ENCODE results near the gene MALRD1.

The MALRD1 gene

DNA sequence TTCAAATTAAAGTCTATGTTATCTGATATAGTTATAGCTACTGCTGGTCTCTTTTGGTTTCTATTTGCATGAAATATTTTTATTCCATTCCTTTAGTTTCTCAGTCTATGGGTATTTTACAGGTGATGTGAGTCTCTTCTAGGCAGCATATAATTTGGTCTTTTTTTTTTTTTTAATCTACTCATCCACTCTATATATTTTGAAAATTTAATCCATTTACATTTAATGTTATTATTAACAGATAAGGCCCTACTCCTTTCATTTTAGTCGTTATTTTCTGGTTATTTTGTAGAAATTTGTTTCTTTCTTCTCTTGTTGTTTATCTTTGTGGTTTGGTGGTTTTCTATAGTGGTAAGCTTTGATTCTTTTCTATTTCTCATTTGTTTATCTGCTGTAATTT is 58.8 kb downstream of the MALRD1 start:
- no peak for DNase-seq (ENCODE audit: low read depth in 4 of 4, low spot score in 1 of 4)

DNA sequence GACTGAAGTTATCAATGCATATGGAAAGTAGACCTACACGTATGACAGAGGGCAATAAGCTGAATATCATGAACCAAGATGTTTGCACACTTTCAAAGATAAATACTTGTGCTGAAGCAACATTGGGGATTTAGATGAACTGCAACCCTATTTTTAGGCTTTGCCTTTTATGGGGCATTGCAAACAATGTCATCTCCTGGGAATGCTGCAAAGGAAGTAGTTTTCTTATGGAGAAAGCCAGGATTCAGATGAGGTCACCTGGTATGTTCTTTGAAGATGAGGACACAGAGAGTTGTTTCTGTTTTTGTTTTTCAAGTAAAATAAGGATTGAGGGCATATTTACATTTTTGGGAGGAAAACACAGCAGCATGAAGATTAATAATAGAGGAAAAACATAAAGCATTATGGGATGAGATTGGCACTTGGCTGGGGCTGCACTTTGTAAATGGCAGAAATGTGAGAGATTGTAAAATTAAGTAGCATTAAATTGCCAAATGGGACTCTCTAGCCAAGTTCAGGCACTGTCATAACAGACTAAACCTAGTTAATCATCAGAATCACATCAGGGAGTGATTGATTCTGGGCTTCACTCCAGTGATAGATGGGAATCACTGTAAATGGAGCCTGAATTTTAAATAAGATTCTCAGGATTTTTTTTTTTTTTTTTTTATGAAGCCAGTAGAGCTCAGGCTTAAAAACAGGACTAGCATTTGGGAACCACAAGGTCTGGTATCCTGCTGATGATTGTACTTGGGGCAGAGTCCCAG is 63.1 kb downstream of the MALRD1 start:
- DNase-seq (ENCODE audit: low read depth in 4 of 4, low spot score in 1 of 4) = no peak

DNA sequence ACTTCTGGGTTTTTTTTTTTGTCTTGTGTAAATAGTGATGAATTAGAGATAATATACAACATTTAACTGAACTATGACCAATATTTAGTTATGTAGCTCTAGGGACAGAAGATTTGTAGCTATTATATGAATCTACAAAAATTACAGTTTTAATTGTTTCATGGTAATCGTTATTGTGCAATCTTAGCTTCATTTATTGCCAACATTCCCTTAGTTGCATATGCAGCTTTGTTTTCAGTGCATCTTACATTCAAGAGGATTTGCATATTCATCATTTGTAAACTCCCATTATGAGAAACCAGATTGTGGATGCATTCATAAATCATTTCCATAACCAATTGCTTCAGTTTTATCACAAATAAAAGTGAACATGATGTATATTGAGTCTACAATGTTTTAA is 68.8 kb downstream of the MALRD1 start:
- DNase-seq (ENCODE audit: low read depth in 4 of 4, low spot score in 1 of 4) = no peak

DNA sequence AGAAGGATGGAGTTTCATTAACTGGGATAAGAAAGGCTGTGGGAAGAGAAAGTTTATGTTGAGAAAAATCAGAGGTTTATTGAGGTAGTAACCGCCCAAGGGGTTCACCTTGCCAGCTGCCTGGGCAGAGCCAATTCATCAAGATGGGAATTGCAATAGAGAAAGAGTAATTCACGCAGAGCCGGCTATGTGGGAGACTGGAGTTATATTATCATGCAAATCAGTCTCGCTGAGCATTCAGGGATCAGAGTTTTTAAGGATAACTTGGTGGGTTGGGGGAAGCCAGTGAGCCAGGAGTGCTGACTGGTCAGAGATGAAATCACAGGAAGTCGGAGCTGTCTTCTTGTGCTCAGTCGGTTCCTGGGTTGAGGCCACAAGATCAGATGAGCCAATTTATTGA is 70.6 kb downstream of the MALRD1 start:
- no peak for DNase-seq (ENCODE audit: low read depth in 4 of 4, low spot score in 1 of 4)

DNA sequence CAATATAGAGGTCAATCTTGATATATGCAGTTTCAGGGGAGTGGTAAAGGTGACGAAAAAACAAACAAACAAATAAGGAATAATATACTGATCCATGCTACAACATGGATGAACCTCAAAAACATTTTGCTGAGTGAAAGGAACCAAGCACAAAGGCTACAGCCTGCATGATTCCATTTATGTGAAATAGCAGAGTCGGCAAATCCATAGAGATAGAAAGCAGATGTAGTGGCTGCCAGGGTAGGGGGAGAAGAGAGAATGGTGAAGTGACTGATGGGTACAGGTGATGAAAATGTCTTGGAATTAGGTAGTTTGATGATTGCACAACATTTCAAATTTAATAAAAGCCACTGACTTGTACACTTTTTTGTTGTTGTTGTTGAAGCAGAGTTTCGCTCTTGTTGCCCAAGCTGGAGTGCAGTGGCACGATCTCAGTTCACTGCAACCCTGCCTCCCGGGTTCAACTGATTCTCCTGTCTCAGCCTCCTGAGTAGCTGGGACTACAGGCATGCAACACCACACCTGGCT is 71.8 kb downstream of the MALRD1 start:
- DNase-seq (ENCODE audit: low read depth in 4 of 4, low spot score in 1 of 4) = no peak

DNA sequence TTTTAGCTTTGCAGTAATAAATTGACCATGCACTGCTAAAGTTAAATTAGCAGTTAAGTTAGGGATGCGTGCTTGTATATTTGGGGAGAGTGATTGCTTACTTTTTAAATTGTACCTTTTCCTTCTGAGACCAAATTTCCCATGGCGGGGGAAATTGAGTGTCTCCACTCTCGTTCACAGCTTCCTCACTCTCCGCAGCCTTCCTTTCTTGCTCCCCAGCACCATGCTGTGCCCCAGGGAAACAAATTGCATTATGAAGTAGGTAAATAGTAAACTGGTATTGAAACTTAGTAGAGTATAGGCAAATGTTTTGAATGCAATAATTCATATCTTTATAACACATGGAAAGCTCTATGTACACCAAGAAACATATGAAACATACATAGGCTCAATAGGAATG is 85.4 kb downstream of the MALRD1 start:
- DNase-seq (ENCODE audit: low read depth in 4 of 4, low spot score in 1 of 4) = no peak

DNA sequence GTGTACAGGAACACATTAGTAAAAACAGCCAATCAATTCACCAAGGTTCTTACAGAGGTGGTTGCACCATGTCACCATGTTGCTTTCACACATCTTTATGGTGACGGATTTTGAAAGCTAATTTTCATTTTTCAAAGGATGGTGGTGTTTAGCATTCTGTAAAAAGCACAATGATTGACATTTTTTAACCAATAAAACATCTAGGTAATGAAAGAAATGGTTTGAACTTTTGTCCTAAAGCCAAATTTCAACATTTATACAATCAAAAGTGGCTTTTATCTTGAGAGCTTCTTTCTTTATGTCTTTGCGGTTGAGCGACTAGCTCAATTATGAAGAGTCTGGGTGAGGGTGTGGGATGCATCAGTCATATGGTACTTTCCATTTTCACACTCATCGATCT is 94.4 kb downstream of the MALRD1 start:
- no peak for DNase-seq (ENCODE audit: low read depth in 4 of 4, low spot score in 1 of 4)

DNA sequence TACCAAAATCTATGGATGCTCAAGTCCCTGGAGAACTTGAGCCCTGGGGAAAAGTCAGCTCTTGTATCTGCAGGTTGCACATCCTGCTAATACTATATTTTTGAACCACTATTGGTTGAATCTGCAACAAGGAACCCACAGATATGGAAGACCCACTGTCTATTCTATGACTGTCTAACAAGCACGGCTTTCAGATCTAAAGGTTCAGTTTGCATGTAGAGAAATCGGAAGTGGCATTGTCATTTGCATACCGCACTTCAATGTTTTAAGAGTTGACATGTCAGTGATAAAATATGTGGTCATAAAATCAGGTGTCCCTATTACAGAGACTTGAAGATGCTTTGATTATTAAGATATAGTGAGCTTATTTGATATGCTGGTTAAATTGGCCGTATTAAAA is 95.6 kb downstream of the MALRD1 start:
- DNase-seq (ENCODE audit: low read depth in 4 of 4, low spot score in 1 of 4) = no peak

DNA sequence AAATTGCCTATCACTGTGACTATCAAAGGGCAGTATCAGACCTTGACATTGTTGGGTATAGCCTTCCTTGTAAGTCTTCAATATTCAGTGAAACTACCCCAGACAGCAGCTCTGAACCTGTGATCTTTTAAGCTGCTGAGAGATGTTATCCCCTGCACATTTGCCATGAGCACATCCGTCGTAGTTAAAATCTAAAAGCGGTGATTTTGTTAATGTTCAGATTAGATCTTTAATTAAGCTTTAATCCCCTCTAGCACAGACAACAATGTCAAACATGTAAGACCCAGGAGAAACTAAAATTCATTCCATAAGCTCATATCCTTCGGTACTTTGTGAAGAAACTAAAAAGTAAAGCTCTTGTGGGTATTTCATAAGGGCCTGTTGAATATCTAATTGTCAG is 105.8 kb downstream of the MALRD1 start:
- DNase-seq (ENCODE audit: low read depth in 4 of 4, low spot score in 1 of 4) = no peak

DNA sequence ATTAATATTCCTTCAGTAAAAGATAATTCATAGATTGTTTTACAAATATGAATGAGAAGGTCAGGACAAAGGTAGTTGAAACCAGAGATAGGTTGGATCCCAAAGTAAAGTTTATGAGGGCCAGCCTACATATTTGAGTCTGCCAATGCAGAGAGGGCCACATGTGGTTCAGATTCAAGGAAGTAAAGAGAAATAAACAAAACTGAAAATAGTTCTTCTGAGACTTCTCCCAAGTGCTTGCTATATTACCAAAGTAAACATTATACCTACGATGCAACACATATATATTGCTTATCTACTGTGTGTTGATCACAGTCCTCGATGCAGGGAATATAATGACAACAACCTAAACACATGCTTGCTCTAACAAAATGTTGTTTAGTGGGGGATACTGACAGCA is 109.8 kb downstream of the MALRD1 start:
- no peak for DNase-seq (ENCODE audit: low read depth in 4 of 4, low spot score in 1 of 4)

DNA sequence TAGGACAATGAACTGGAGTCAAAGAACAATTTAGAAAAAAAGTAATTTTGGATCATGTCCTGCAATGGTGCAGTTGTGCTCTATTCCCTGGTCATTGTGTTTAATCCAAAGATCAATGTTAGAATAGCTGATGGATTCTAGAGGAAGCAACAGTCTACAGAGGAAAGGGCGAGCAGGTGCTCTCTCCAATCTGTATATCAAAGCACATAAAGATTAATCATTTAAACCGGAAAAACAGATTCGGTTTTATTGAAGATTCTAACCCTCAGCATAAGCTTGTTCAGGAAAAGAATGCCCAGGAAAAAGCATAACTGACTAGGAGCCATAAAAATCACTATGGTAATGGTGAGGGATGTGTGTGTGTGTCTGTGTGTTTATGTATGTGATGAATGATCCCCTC is 110.3 kb downstream of the MALRD1 start:
- DNase-seq (ENCODE audit: low read depth in 4 of 4, low spot score in 1 of 4) = no peak

DNA sequence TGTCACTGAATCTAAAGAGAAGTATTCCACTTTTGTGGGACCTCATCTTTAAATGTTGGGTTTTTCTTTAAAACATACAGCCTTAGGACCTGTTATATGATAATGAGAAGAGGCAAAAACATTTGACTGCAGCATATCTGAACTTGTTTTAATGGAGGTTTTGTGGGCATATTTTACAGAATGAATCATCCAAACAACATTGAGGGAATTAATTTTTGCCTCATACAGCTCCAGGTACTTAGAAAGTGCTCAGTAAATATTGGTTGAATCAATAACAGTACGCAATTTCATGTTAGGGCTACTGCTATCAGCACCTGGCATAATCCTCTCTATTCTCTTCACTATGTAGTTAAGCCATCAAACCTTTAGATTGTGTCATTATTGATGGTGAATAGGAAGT is 115.9 kb downstream of the MALRD1 start:
- DNase-seq (ENCODE audit: low read depth in 4 of 4, low spot score in 1 of 4) = no peak

DNA sequence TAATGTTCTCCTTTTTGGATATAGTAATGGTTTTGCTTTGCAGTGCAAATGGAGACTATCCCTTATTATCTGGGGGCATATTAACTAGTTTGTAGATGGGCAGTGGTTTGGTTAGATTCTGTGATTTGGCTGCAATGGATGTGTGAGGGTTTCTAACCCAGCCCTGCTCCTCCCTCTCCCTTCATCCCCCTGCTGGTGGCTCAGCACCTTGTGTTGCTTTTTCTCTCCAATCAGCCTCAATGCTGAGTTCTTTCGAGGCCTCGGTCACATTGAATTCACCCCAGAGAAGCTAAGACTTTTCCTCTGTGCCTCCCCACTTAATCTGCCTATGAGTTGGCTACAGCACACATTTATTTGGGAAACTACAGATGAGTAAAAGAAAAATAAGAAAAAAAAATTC is 120.0 kb downstream of the MALRD1 start:
- no peak for DNase-seq (ENCODE audit: low read depth in 4 of 4, low spot score in 1 of 4)

DNA sequence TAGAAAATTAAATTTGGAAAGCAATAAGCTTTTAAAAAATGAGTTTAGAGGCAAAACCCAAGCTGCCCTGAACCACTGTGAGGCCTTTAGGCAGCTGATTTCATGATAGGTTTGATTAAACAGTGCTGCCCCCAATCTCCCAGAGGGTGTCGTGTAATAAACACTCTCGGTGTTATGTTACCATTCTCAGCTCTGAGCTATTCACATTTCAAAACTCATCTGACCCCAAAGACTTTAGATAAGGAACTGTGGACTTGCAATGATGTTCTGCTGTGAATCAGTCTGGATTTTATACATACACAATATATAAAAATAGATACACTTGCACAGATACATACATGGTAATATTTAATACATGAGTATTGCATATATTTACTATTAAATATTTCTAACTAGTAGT is 120.4 kb downstream of the MALRD1 start:
- DNase-seq (ENCODE audit: low read depth in 4 of 4, low spot score in 1 of 4) = no peak

DNA sequence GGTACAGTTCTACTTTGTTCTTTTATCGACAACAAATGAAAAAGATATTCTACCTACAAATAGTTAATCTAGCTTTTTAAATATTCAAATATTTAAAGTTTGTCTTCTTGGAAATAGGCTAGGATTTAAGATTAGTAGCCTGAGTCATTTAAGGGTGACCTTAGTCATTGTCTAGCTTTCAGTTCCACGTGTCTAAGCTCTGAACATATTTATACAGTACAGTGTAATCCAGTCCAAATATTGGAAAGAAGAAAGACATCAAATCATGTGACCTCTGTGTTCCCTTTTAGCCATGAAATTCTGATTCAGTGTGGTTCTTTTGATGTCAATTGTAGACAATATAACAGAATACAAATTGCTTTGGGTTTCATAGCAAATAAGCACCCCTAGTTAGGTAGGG is 121.1 kb downstream of the MALRD1 start:
- no peak for DNase-seq (ENCODE audit: low read depth in 4 of 4, low spot score in 1 of 4)

DNA sequence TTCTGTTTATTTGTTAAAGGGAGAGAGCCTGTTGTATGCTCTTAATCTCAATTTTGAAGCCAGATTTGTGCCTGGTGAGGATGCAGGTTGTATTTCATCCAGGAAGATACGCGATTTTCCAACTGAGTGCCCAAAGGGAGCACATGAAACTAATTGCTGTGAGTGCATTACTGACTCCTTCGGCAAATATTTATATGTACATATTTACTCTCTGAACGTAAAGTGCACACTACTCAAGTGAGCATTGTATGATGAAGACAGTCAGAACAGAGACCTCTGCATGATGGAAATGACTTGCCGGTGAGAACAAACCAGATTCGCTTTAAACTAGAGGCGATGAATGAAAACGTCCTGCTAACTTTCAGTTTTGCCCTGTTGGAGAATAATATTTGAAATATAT is 130.1 kb downstream of the MALRD1 start:
- no peak for DNase-seq (ENCODE audit: low read depth in 4 of 4, low spot score in 1 of 4)

DNA sequence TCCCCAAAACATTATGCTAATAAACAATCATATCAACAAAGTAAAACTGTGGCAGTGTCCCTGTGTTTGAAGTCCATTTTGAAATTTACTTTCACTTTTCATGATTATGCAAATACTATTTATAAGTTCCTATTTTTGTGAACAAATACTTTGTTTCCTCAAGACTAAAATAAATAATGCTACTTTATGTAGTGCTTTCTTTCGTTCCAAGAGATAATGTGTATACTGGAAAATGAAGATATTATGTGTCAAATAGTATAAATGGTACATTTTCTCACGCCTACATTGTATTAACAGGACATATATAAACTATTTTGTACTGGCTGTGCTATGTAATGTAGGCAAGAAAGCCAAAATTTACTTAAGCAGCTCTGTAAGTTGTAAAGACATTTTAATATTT is 136.3 kb downstream of the MALRD1 start:
- no peak for DNase-seq (ENCODE audit: low read depth in 4 of 4, low spot score in 1 of 4)

DNA sequence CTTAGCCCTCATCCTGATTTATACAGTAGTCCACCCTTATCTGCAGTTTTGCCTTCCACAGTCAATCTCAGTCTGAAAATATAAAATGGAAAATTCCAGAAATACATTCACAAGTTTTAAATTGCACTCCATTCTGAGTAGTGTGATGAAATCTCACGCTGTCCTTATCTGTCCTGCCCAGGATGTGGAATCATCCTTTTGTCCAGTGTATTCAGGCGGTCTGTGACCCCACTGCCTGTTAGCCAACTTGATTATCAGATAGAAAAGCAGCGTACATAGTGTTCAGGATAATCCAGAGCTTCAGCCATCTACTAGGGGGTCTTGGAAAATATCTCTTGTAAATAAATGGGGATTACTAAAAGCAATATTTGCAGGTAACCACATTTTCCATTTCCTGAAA is 146.3 kb downstream of the MALRD1 start:
- DNase-seq (ENCODE audit: low read depth in 4 of 4, low spot score in 1 of 4) = no peak

DNA sequence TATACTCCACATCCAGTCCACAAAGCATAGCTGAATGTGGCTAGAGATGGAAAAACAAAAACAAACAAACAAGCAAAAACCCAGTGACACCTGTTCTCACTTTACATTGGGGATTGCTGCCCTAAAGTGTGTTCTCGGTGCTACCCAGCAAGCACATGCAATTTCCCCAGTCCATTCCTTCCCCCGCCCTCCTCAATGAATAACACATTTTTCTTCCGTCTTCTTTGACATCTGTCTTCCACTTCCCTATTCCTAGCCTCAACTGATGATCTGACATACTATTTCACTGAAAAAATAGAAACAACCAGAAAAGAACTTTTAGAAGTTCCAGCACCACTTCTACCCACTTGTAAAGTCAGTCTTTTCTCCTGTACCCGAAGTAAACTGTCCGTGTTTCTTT is 147.1 kb downstream of the MALRD1 start:
- DNase-seq (ENCODE audit: low read depth in 4 of 4, low spot score in 1 of 4) = no peak

DNA sequence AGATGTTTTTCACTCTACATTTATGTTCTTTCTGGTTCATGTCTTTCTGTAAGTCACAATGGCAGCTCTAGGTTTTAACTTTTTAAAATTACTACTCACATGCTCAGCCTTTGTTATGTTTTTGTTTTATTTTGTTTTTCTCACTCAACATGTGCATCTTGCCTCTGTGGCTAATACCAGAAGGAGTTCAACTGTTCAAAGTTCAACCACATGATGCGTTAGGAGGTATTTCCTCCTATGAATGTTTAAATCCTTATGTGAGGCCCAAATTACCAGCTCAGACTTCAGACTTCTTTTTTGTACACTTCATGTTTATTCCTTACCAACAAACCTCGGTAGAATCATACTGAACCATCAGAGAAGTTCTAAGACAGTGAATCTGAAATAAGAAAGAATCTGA is 151.6 kb downstream of the MALRD1 start:
- DNase-seq (ENCODE audit: low read depth in 4 of 4, low spot score in 1 of 4) = no peak

DNA sequence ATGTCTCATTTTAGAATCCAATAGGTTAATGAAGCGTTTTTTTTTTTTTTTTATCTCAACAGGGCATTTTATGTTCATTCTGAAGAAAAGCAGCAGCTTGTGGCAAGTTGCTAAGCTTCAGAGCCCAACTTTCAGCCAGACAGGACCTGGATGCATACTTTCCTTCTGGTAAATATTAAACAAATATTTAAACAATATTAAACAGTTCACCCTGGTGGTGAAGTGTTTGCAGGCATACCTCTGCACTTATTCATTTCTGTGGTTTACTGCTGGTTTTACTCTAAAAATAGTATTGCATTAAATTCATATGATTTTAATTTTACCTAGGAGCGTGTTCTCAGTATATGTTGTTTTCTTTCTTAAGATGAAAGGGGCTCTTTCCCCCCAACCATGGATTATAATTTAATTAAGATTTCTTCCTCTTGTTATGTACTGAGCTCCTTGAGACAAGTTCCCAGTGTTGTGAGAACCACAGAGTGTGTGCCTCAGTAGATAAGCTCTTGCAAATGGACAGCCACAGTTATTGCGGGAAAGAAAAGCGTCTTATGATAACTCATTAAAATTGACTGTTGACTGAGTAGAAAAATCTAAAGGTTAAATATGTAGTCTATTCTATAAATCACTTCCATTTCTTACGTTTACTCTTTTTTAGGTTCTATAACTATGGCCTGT is 155.8 kb downstream of the MALRD1 start:
- DNase-seq (ENCODE audit: low read depth in 4 of 4, low spot score in 1 of 4) = no peak

DNA sequence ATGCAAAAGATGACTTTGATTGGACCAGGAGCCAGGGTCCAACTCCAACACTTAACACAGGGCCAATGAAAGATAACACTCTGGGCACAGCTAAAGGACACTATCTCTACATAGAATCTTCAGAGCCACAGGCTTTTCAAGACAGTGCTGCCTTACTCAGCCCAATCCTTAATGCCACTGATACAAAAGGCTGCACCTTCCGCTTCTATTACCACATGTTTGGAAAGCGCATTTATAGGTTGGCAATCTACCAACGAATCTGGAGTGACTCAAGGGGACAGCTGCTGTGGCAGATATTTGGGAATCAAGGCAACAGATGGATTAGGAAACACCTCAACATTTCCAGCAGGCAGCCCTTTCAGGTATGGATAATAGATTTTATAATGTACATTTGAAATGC is 160.7 kb downstream of the MALRD1 start:
- no peak for DNase-seq (ENCODE audit: low read depth in 4 of 4, low spot score in 1 of 4)

DNA sequence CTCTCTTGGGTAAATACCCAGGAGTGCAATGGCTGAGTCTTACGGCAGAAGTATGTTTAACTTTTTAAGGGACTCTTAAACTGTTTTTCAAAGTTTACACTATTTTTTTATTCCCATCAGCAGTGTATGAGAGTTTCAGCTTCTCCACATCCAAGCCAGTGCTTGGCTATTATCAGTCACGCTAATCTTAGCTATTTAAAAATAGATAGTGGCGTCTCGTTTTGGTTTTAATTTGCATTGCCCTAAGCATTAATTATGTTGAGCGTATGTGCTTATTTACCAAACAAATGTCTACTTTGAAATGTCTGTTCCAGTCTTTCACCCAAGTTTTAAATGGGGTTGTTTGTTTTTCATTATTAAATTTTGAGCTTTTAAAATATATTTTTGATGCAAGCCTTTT is 164.0 kb downstream of the MALRD1 start:
- no peak for DNase-seq (ENCODE audit: low read depth in 4 of 4, low spot score in 1 of 4)
